HG03060 (cell line): ENCODE results near the gene MRPS31.
A peak's percentile ranks its signal among the peaks of the same experiment; 100 is the strongest.
"Not testable (repeated sequence)": the region's sequence is repeated elsewhere in the genome, so short reads cannot be mapped to it uniquely, and the experiment has no call there.

Experiments used
- ATAC-seq: cut with Tn5 transposase; IDR thresholded peaks from one replicate; pipeline ENCODE4 v1.9.1; 2021; ENCODE audit warnings: low read depth, moderate number of reproducible peaks; ENCODE audit not compliant: unreplicated experiment

Gene MRPS31

DNA sequence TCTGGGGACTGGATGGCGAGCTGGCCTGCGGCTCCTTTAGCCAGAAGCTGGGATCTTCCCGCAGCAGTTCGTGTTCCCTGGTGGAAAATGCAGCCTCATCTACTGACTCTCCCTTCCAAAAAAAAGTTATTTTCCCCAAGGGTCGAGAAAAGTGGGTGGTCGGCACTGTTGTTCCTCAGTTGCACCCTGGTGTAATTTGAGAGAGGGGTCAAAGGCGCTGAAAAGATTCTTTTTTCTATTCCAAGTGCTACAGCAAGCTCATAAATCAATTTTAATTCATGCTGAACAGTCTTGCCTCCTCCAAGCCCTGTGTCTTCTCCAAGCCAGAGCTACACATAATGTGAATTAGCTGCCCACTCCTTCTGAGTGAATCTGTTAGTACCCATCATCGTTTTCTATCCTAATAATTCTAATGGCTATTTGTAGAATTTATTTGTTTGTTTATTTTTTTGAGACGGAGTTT is 19.2 kb upstream of the MRPS31 start:
- ATAC-seq: no peak

DNA sequence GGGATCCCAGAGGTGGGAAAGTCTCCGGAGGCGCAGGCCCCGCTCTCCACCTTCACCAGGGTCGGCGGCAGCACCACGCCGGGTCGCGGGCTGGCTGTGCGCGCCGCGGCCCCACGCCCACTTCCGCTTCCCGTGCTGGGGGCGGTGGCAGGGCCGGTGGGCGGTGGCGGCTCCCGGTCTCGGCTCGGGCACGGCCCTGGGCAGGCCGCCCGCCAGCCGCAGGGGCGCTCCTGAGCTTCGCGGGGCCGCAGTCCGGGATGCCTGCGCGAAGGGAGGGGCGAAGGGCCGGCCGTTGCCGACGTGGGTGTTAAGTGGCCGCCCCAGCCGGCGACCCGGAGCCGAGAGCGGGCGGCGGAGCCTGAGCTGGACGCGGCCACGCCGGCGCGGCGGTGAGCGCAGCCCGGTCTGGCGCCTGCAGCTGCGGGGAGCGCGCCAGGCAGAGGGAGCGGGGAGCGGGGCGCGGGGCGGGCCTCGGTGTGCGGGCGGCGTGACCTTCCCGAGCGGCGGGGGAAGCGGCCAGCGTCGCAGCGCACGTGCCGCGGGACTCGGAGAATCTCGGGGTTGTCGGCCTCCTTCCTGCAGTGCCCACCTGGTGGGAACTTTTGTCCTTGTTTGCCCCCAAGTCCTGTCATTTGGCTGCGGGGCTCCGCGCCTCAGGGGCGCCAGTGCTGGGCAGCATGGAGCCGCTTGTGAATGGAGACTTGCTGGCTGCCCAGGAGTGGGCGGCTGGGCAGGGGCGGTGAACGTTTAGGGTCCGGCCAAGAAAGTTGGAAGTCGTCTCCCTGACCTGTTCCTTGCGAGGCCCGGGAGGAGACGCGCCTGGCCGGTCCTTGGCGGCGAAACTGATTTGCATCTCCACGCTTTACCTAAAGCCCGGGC is 18.5 kb upstream of the MRPS31 start, which contains the start of gene SLC25A15:
Gene SLC25A15, plus strand, starts transcription at position 337 of the 879 bp plus-strand sequence. CDS start 3,616 bp downstream, outside the sequence.
- peak; percentile 44 for ATAC-seq

DNA sequence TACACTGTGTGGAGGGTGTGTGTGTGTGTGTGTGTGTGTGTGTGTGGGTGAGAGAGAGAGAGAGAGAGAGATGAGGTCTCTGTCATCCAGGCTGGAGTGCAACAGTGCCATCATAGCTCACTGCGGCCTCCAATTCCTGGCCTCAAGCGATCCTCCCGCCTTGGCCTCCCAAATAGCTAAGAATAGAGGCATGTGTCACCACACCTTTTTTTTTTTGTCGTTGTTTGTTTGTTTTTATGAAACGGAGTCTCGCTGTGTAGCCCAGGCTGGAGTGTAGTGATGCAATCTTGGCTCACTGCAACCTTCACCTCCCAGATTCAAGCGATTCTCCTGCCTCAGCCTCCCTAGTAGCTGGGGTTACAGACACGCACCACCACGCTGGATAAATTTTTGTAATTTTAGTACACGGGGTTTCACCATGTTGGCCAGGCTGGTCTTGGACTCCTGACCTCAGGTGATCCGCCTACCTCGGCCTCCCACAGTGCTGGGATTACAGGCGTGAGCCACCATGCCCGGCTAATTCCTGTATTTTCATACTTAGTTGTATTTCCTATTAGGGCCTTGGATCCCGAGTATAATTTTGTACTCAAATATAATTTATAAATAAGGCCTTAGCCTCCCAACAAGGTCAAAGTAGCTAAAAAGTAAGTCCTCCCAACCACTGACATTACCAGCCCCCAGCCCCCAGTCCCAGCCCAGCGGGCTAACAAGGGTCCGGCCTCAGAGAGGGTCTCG is 17.7 kb upstream of the MRPS31 start:
- ATAC-seq: not testable (repeated sequence)

DNA sequence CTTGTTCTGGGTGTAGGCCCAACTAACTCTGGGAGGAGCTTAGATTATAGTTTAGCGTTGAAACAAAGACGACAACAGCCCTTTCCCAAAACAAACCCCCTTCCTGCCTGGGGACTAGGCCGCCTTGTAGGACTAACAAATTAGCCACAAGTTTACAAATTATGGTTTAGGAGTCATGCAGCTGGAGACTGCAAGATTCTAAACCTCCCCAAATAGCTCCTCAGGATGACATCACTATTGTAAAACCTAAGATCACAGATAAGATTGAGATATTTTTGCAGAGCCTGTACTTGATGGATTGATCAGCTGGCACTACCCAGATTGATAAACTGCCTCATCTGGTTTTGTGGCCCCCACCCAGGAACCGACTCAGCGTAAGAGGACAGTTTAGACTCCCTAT is 16.1 kb upstream of the MRPS31 start:
- no peak for ATAC-seq

DNA sequence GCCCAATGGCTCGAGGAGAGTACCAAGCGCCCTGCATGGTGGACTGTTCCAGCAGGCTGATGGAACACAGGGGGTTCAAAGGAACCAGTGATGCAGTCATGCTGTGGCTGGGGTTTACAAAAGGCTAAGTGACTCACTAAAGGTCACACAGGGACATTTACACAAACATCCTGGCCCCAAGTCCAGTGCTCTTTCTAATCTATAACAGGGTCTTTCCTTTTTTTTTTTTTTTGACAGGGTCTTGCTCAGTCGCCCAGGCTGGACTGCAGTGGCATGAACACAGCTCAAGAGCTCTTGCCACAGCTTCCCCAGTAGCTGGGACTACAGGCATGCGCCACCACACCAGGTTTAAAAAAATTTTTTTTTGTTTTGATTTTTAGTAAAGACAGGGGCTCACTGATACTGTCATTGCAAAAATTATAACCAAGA is 15.6 kb upstream of the MRPS31 start:
- no peak for ATAC-seq

DNA sequence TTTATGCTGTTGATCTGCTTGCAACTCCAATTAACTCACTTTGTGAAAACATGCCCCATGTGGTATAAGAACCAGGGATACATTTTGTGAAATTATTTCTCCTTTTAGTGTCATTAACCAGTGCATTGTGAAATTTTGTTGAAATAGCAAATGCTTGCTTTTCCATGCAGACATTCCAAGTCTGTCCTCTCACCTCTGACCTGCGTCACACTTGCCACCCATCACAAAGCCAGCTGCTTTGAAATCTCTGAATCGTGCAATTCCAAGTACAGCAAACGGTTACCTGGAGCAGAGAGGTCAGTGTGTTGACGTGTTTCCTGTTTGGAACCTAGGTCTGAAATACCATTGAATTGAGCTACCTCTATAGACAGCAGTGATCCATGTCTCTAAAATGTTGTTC is 13.6 kb upstream of the MRPS31 start:
- ATAC-seq: no peak

DNA sequence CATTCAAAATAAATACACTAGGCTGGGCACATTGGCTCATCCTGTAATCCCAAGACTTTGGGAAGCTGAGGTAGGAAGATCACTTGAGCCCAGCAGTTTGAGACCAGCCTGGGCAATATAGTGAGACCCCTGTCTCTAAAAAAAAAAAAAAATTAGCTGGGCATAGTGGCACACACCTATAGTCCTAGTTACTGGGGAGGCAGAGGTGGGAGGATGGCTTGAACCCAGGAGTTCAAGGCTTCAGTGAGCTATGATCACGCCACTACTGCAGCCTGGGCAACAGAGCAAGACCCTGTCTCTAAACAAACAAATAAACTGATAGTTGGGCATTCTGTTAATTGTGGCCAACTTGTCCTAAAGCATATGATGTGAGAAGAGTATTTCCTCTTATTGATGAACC is 12.0 kb upstream of the MRPS31 start:
- ATAC-seq: not testable (repeated sequence)

DNA sequence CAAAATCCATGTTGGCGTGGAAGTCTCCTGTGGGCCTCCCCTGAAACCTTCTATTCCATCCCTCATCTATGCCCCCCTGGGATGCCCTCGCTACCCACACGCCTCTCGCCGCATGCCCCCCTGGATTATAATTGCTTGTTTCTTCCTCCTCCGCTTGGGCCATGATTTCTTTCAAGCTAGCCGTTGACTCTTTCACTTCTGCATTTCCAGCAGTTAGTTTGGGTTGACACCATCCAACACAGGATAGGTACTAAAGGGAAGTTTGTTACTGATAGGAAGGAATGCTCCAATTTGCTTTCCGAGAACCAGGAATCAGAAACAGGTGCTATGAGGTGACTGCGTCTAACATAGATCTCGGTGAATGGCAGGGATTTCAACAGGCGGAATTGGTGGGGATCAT is 10.7 kb upstream of the MRPS31 start:
- ATAC-seq: no peak

DNA sequence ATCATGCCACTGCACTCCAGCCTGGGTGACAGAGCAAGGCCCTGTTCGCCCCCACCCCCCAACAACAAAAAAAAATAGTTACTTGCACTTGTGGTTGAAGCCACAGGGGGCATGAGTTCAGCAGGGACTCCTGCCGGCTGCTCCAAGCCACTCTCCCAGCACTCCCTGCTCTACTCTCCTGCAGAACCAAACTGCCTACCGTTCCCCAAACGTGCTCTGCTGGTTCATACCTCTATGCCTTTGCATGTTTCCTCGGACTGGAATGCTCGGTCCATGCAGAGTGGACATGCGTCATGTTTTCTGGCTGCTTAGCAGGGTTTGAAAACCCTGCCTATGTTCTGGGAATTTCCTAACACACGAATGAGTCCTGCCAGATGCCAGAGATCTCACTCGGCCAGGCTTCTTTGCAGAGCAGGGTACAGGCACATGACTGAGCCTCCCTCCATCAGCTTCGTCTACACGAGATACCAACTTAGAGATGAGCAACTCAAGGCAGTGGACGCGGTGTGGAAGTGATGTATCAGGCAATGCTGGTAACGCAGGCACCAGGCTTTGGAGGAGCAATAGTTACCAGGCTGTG is 9.9 kb upstream of the MRPS31 start:
- ATAC-seq: no peak

DNA sequence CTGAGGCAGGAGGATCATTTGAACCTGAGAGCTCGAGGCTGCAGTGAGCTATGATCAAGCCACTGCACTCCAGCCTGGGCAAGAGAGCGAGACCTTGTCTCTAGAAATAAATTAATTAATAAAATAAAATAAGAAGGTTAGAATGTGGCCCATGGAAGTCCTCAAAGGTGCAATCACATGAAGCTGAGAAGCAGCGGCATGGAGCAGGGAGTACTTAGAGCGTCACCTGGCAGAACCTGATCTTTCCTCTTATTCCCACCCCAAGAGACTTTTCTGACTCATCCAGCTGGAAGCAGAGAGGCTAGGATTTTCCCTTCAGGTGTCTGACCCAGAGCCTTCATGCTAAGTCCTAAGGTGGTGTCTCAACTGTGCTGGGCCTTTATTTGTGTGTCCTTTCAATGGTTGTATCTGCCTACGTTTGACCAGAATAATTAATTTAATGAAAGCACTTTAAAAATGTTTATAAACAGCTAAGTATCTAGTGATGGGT is 8.9 kb upstream of the MRPS31 start:
- ATAC-seq: no peak

DNA sequence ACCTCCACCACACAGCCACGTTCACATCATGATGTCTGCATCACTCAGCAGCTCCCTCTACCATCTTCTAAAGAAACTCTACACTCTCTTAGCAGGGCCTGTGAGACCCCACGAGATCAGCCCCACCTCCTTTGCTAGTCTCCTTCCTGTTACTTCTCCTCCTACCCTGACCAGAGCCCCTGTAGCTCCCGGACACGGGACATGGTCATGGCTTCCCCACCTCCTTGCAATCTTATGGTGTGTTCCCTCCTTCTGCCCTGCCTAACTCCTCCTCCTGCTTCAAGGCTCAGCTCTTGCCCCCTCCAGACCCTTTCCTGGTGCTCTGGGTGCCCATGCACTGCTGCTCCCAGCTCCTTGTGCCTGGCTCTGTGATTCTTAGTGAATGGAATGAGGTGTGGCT is 8.1 kb upstream of the MRPS31 start:
- no peak for ATAC-seq

DNA sequence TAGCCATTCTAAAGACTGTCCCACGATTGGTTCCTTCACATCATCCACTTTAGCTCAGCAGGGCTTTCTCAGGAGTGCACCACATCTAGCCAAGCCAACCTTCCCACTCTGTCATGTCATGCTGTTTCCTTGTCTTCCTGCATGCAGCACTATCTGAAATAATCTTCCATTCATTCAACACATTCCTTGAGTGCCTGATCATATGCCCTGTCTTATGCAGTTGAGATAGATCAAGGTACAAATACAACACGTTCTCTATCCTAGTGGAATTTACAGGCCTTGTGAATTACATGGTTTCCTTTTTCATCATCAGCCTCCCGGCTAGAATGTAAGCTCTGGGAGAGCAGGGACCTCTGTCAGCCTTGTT is 6.8 kb upstream of the MRPS31 start:
- no peak for ATAC-seq

DNA sequence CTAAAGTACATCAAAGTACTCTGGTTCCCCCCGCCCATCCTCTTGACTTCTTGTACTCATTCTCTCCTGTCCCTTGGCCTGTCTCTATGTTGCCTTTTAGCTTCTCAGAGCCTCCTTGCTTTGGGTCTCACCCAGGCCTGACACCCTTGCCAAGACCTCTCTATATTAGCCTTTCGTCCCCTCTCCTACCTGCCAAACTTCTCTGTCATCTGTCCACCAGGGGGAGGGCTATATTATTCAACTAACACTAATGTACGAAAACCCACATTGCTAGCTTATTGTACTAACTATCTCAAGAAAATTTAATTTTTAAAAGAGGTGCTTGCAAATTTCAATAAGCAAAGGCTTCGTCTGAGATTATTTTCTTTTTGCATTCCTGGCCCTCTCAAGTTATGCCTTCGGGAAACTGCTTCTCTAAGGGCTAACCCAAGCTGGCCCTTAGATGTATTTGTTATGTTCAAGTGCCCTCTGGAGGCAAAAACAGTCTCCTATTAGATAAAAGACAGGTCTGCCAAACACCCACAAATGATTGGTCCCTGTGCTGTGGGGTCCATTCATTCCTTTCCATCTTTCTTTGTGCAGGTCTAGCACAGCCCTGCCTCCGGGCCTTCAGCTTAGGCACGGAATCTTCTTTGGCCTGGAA is 6.3 kb upstream of the MRPS31 start:
- peak; percentile 67 for ATAC-seq

DNA sequence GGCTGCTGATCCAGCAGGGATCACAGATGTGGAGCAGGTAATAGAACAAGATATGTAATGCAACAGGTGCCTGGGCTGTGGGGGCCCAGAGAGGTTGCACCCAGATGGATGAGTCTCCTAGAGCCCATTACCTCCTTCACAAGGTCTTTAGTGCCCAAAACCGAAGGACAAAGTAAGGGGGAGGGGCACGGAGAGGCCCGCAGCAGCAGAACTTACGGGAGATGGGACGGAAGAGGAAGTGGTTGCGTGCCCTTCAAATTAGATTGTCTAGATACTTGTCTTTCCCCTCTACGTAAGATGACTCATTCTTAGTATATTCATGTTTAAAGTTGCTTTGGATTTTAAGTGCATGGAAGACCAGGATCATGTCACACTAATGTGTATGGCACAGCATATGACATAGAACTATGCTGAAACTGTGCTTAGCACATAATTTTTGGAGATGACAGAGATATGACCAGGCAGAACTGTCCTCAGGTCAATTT is 5.7 kb upstream of the MRPS31 start:
- ATAC-seq: peak; percentile 22

DNA sequence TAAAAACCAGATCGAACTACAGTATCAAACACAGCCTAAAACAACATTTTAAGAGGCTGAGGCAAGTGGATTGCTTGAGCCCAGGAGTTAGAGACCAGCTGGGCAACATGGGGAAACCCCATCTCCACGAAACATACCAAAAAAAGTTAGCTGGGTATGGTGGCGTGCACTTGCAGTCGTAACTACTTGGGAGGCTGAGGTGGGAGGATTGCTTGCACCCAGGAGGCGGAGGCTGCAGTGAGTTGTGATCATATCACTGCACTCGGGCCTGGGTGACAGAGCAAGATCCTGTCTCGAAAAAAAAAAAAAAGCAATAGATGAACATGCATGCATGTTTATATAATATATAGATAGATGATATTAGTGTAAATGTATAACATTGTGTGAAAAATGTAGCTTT is 5.2 kb upstream of the MRPS31 start:
- ATAC-seq: no peak

DNA sequence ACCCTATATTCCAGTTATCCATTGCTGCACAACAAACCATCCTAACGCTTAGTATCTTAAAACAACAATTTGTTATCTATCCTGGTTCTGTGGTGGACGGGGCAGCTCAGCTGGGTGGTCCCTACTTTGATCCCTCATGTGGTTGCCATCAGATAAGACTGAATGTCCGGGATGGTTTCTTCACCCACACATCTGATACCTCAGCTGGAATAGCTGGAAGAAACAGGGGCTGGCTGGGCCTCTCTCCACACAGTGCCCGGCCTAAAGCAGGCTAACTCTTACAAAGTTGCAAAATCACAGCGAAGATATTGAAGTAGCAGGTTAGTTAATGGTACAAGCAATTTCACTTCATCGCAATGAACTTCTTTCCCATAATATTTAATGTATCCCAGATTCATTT is 3.7 kb upstream of the MRPS31 start:
- ATAC-seq: no peak

DNA sequence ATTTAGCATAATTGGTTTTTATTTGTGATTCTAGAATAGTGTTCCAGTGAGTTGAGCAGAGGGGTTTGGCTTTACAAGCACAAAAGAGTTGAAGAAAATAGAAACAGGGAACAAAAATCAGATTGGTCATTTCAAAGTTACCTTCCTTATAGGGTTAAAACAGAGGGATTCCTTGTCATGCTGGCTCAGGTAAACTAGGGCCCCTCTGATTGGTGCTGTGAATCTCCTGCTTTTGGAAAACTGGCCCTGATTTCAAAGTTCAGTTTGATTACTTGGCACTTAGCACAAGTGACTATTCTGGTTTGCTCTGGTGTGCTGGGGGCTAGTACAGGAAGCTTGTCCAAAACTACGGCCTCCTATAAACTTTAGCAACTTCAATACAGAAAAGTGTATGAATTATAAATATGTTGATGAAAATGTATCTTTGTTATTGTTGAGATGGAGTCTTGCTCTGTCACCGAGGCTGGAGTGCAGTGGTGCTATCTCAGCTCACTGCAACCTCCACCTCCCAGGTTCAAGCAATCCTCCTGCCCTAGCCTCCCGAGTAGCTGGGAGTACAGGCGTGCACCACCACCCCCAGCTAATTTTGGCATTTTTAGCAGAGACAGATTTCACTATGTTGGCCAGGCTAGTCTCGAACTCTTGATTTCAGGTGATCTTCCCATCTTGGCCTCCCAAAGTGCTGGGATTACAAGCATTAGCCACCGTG is 1.9 kb upstream of the MRPS31 start:
- ATAC-seq: no peak

DNA sequence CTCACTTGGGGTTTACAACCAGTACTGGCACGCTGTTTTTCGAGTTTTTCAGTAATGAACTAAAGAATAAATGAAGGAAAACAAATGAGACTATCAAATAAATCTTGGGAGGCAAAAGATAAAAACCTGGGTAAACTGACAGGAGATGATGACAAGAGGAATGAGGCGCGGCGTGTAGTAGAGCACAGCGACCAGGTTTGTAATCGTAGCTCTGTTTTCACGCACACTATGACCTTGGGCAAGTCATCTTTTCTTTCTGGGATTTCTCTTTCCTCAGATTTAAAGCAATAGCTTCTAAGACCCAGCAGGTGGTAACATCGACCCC is 419 bp downstream of the MRPS31 start:
- no peak for ATAC-seq

DNA sequence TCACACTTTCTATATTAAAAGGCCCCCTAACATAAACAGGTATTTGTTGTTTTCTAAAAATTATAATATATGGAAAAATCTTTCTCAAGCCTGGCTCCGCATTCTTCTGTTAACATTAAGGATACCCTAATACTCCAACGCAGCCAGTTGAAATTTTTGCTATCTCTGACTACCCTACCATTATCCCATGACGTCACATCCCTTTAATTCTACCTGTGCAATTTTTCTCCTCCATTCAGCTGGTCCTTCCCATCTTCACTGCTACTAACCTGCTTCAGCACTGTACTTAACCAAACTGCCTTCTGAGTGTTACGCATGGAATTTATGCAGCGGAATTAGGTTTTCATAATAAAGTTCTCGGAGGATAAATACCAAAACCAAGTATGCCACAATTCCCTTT is 1.0 kb downstream of the MRPS31 start:
- ATAC-seq: no peak

DNA sequence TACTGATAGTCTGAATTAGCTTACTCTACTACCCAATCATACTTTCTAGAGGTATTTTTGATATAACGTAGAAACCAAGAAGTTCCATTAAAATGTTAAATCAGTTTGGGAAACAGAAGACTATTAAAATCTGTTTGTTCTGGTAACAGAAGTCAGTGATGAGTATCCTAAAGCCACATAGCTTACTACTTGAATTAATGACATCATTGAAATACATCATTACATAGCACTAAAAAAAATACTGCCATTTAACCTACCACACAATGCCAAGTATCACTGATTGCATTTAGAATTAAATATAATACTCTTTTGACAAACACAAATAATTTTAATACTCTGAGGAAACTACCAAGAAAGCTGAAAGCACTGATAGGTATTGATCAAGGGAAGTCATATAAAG is 5.4 kb downstream of the MRPS31 start:
- no peak for ATAC-seq
